GM06990 (cell line): Measurements from ENCODE around the gene ZNHIT6.

Source experiments
- DNase-seq: peaks from one replicate; pipeline ENCODE4 v3.0.0-alpha.2; 2011; ENCODE audit not compliant: insufficient read length; ENCODE audit errors: extremely low read depth
- H3K27me3 ChIP-seq: replicated peaks from 2 replicates; pipeline ENCODE4 v1.6.0; 2011; ENCODE audit warnings: low read length; ENCODE audit not compliant: control insufficient read depth, insufficient read depth
- H3K36me3 ChIP-seq: 2 replicates; pipeline ENCODE4 v1.5.1; 2011; ENCODE audit warnings: low read length; ENCODE audit not compliant: control insufficient read depth, insufficient read depth
- H3K4me3 ChIP-seq: replicated peaks from 2 replicates; pipeline ENCODE4 v1.5.1; 2011; ENCODE audit warnings: low read depth, mild to moderate bottlenecking, control low read depth, low read length
- CTCF ChIP-seq: IDR thresholded peaks from 2 replicates; pipeline ENCODE4 v1.5.1; 2011; ENCODE audit warnings: low read length, control low read depth, mild to moderate bottlenecking, inconsistent platforms; ENCODE audit not compliant: insufficient read depth, poor library complexity, severe bottlenecking

The ZNHIT6 gene

GRCh38 chr1:85615586-85616363 is 92.5 kb downstream of the ZNHIT6 start:
- no peak for DNase-seq
- no peak for TF ChIP-seq CTCF
- no peaks in the 10 kb centered on the region for H3K27me3 ChIP-seq
- no peak overlapping the region for H3K4me3 ChIP-seq
- no peaks in the 10 kb centered on the region for H3K36me3 ChIP-seq

GRCh38 chr1:85612704-85613361 is 95.4 kb downstream of the ZNHIT6 start:
- peak; percentile 66 for TF ChIP-seq CTCF
- no peak for DNase-seq
- no peak overlapping the region for H3K4me3 ChIP-seq
- H3K27me3 ChIP-seq = no peaks in the 10 kb centered on the region
- H3K36me3 ChIP-seq = no peaks in the 10 kb centered on the region

- Histone ChIP-seq H3K36me3 (no peaks in the 10 kb centered on the region), H3K4me3 (no peak overlapping the region), H3K27me3 (no peaks in the 10 kb centered on the region)
- no peak for DNase-seq
- no peak for TF ChIP-seq CTCF
Measured at GRCh38 chr1:85611856-85612255, 96.4 kb downstream of the ZNHIT6 start.

GRCh38 chr1:85611425-85611824 is 96.8 kb downstream of the ZNHIT6 start:
- Histone ChIP-seq H3K4me3 (no peak overlapping the region), H3K27me3 (no peaks in the 10 kb centered on the region), H3K36me3 (no peaks in the 10 kb centered on the region)
- TF ChIP-seq CTCF = no peak
- DNase-seq = no peak

- Histone ChIP-seq H3K27me3 (no peaks in the 10 kb centered on the region), H3K4me3 (no peak overlapping the region), H3K36me3 (no peaks in the 10 kb centered on the region)
- TF ChIP-seq CTCF = no peak
- no peak for DNase-seq
Measured at GRCh38 chr1:85609976-85610375, 98.3 kb downstream of the ZNHIT6 start.
